HFFc6 (cell line): Measurements from ENCODE around the gene DOCK11. TPM values are rescaled to one million over a fixed set of nuclear protein-coding genes. Genes with fewer than 3 reads are reported as not detected.
A peak's percentile ranks its signal among the peaks of the same experiment; 100 is the strongest.

ENCODE experiments used
- DNase-seq: peaks from one replicate; pipeline ENCODE4 v3.0.0-alpha.2; 2018
- H3K27ac Mint-ChIP-seq: 2 replicates; pipeline ENCODE4 v1.8.0; 2020; ENCODE audit warnings: mild to moderate bottlenecking, mixed read lengths
- H3K27me3 Mint-ChIP-seq: 2 replicates; pipeline ENCODE4 v1.8.0; 2021; ENCODE audit warnings: mild to moderate bottlenecking, moderate library complexity, mixed read lengths; ENCODE audit not compliant: insufficient read depth
- H3K36me3 Mint-ChIP-seq: 2 replicates; pipeline ENCODE4 v1.8.0; 2021; ENCODE audit warnings: low read depth, mixed read lengths
- H3K4me1 Mint-ChIP-seq: 2 replicates; pipeline ENCODE4 v1.8.0; 2020; ENCODE audit warnings: low read depth, mixed read lengths
- H3K4me3 Mint-ChIP-seq: 2 replicates; pipeline ENCODE4 v1.8.0; 2020; ENCODE audit warnings: mild to moderate bottlenecking, moderate library complexity, mixed read lengths
- H3K9me3 Mint-ChIP-seq: 2 replicates; pipeline ENCODE4 v1.8.0; 2020; ENCODE audit warnings: mild to moderate bottlenecking, mixed read lengths
- CTCF ChIP-seq: fragments of 200-600 bp; sonication (generic); IDR thresholded peaks from 2 replicates; pipeline ENCODE4 v1.5.0; 2021; ENCODE audit warnings: antibody characterized with exemption, mild to moderate bottlenecking
- long read RNA-seq: library from polyadenylated mRNA; unstranded; transcript quantifications from one replicate; pipeline ENCODE4 v2.0.0, GENCODE V29; 2019
- total RNA-seq, 6 experiments: library from RNA; stranded (reverse); fragmentation: NEBNext Ultra II Directional; extraction: Animal tissue kit (Norgen Biotek cat#: 25700); gene quantifications; 2 replicates in 1 of 6; 3 replicates in 5 of 6; pipeline ENCODE4 v1.2.3, GENCODE V29; 2021

DOCK11 gene
- total RNA-seq, result 10 to 100 TPM; 16.2 to 18.2 (median 17.7) TPM
- long read RNA-seq, full-length matches to known transcripts, result 1 of 7 reads
- long read RNA-seq, partial matches to known transcripts, result 5 of 7 reads
- long read RNA-seq, other reads (novel, unspliced or antisense), result 1 of 7 reads

GRCh38 chrX:118495061-118495921, at the start of gene DOCK11:
TSS of gene DOCK11 (plus strand) at chrX:118495815. CDS start at chrX:118495972, 157 bp downstream.
- H3K27ac Mint-ChIP-seq, result peak within 1 kb of the TSS; percentile 83
- peaks cover 3% of the 10 kb centered on the region; the same call in 1 of the 2 replicates for H3K27me3 Mint-ChIP-seq
- H3K9me3 Mint-ChIP-seq, result no peaks in the 10 kb centered on the region
- peak within 1 kb of the TSS; percentile 96 for H3K4me3 Mint-ChIP-seq
- H3K4me1 Mint-ChIP-seq, result peaks cover 13% of the 10 kb centered on the region
- H3K36me3 Mint-ChIP-seq, result no peaks in the 10 kb centered on the region
- no peak for TF ChIP-seq CTCF
- DNase-seq, result peak; percentile 65

- no peak for TF ChIP-seq CTCF
- no peak overlapping the region for H3K4me3 Mint-ChIP-seq
- H3K27ac Mint-ChIP-seq, result no peak overlapping the region
- H3K4me1 Mint-ChIP-seq, result no peaks in the 10 kb centered on the region; the same call in 1 of the 2 replicates
- peaks cover 1% of the 10 kb centered on the region; the same call in 1 of the 2 replicates for H3K27me3 Mint-ChIP-seq
- no peak for DNase-seq
- H3K9me3 Mint-ChIP-seq, result no peaks in the 10 kb centered on the region
- peaks cover 2% of the 10 kb centered on the region; the same call in 1 of the 2 replicates for H3K36me3 Mint-ChIP-seq
Observed at GRCh38 chrX:118448273-118448783, 47.3 kb upstream of the DOCK11 start.

- no peak for DNase-seq
- H3K27me3 Mint-ChIP-seq, result peaks cover 1% of the 10 kb centered on the region; the same call in 1 of the 2 replicates
- no peaks in the 10 kb centered on the region for H3K4me1 Mint-ChIP-seq
- no peaks in the 10 kb centered on the region for H3K9me3 Mint-ChIP-seq
- no peak overlapping the region for H3K27ac Mint-ChIP-seq
- H3K4me3 Mint-ChIP-seq, result no peak overlapping the region
- TF ChIP-seq CTCF, result no peak
- H3K36me3 Mint-ChIP-seq, result no peaks in the 10 kb centered on the region; the same call in 1 of the 2 replicates
Observed at GRCh38 chrX:118455013-118455412, 40.6 kb upstream of the DOCK11 start.

GRCh38 chrX:118459494-118459893, 36.1 kb upstream of the DOCK11 start:
- peak; percentile 26 for DNase-seq
- H3K4me1 Mint-ChIP-seq, result no peaks in the 10 kb centered on the region
- TF ChIP-seq CTCF, result peak; percentile 72
- peaks cover 3% of the 10 kb centered on the region; the same call in 1 of the 2 replicates for H3K27me3 Mint-ChIP-seq
- H3K4me3 Mint-ChIP-seq, result no peak overlapping the region
- H3K9me3 Mint-ChIP-seq, result no peaks in the 10 kb centered on the region
- H3K36me3 Mint-ChIP-seq, result no peaks in the 10 kb centered on the region
- H3K27ac Mint-ChIP-seq, result no peak overlapping the region

- TF ChIP-seq CTCF, result no peak
- no peak for DNase-seq
- Mint-ChIP-seq H3K4me1 (no peaks in the 10 kb centered on the region), H3K27ac (no peak overlapping the region), H3K4me3 (no peak overlapping the region), H3K27me3 (peaks cover 3% of the 10 kb centered on the region; the same call in 1 of the 2 replicates), H3K9me3 (no peaks in the 10 kb centered on the region), H3K36me3 (no peaks in the 10 kb centered on the region)
Observed at GRCh38 chrX:118464501-118464900, 31.1 kb upstream of the DOCK11 start.
